HCT116 (cell line): ENCODE data around the gene TMPRSS3. TPM values are rescaled to one million over a fixed set of nuclear protein-coding genes. Genes with fewer than 3 reads are reported as not detected.

Source experiments
- ATAC-seq: fragments of 200-7000 bp; cut with Tn5 transposase; 2 replicates; pipeline ENCODE4 v1.9.1; 2020; ENCODE audit warnings: mild to moderate bottlenecking, moderate library complexity
- BruUV-seq: library from RNA; stranded (reverse); fragments of 400-500 nt; replicated peaks from 2 replicates; lab custom pipeline; 2021; lab: Mats Ljungman, UMichigan
- CTCF ChIA-PET: fragments of 300-600 bp; sonication (Branson Sonifier 250); formaldehyde crosslinking; loops from one replicate; lab custom pipeline; 2021; ENCODE audit warnings: antibody characterized with exemption; lab: Charles Lee
- POLR2A ChIA-PET: fragments of 300-600, 350-600 bp; sonication (Branson Sonifier 250); formaldehyde crosslinking; loops from one replicate; lab custom pipeline; 2021; ENCODE audit warnings: antibody characterized with exemption; lab: Charles Lee
- RAD21 ChIA-PET, 2 experiments: fragments of 300-600 bp; sonication (Branson Sonifier 250); formaldehyde crosslinking; loops; one replicate each; lab custom pipeline; 2023; ENCODE audit warnings: low total read pairs in 2 of 2; ENCODE audit not compliant: uncharacterized antibody in 2 of 2, unreplicated experiment in 2 of 2, low non-redundant PET in 1 of 2; lab: Charles Lee
- DNase-seq: peaks from one replicate; pipeline ENCODE4 v3.0.0-alpha.2; 2010; ENCODE audit warnings: low read depth, low spot score
- H2AFZ ChIP-seq: fragments of 200-600 bp; shearing (Covaris generic), sonication (generic); 2 replicates; pipeline ENCODE4 v1.6.1; 2017; ENCODE audit warnings: low read depth, mixed run types, mixed read lengths, antibody characterized with exemption, low read length; ENCODE audit not compliant: poor library complexity, severe bottlenecking
- H3K27ac ChIP-seq: 2 replicates; pipeline ENCODE4 v1.5.1; 2012; ENCODE audit warnings: low read depth, low read length
- H3K27me3 ChIP-seq: fragments of 200-600 bp; sonication (generic); 2 replicates; pipeline ENCODE4 v1.6.1; 2016; ENCODE audit warnings: mixed run types, low read length, mixed read lengths; ENCODE audit not compliant: insufficient read depth
- H3K36me3 ChIP-seq, 2 experiments: fragments of 200-500 bp in 1 of 2; fragments of 200-600 bp in 1 of 2; sonication (Bioruptor generic) in 1 of 2; sonication (generic) in 1 of 2; 2 replicates each; pipeline versions ENCODE4 v1.5.1 to v1.6.1; 2014 to 2016; ENCODE audit warnings: low read length in 2 of 2, inconsistent platforms in 1 of 2, mixed read lengths in 1 of 2, mixed run types in 1 of 2; ENCODE audit not compliant: insufficient read depth in 2 of 2, control insufficient read depth in 1 of 2
- H3K4me1 ChIP-seq, 2 experiments: fragments of 200-600 bp in 1 of 2; sonication (generic) in 1 of 2; 2 replicates each; pipeline versions ENCODE4 v1.5.1 to v1.6.1; 2012 to 2017; ENCODE audit warnings: low read length in 2 of 2, inconsistent platforms in 1 of 2, mild to moderate bottlenecking in 1 of 2, mixed read lengths in 1 of 2, mixed run types in 1 of 2, moderate library complexity in 1 of 2; ENCODE audit not compliant: insufficient read depth in 2 of 2, control insufficient read depth in 1 of 2
- H3K4me2 ChIP-seq: fragments of 200-600 bp; sonication (generic); 2 replicates; pipeline ENCODE4 v1.6.1; 2017; ENCODE audit warnings: mixed run types, low read length, mixed read lengths
- H3K4me3 ChIP-seq, 2 experiments: fragments of 200-600 bp in 1 of 2; sonication (generic) in 1 of 2; replicated peaks in 1 of 2; 2 replicates each; pipeline ENCODE4 v1.5.1; 2011 to 2016; ENCODE audit warnings: low read length in 2 of 2, control low read depth in 1 of 2, low read depth in 1 of 2, mild to moderate bottlenecking in 1 of 2, mixed read lengths in 1 of 2, mixed run types in 1 of 2
- H3K79me2 ChIP-seq: fragments of 200-600 bp; sonication (generic); 2 replicates; pipeline ENCODE4 v1.6.1; 2017; ENCODE audit warnings: mild to moderate bottlenecking, mixed run types, low read length, moderate library complexity, mixed read lengths; ENCODE audit not compliant: insufficient read depth
- H3K9ac ChIP-seq: fragments of 200-600 bp; sonication (generic); 2 replicates; pipeline ENCODE4 v1.6.1; 2016; ENCODE audit warnings: low read length, mixed read lengths
- H3K9me2 ChIP-seq: fragments of 200-600 bp; sonication (generic), shearing (Covaris generic); 2 replicates; pipeline ENCODE4 v1.6.1; 2017; ENCODE audit warnings: mixed run types, mild to moderate bottlenecking, moderate library complexity; ENCODE audit not compliant: insufficient read depth
- H3K9me3 ChIP-seq, 2 experiments: fragments of 200-500 bp in 1 of 2; fragments of 200-600 bp in 1 of 2; sonication (Bioruptor generic) in 1 of 2; sonication (generic) in 1 of 2; 2 replicates each; pipeline ENCODE4 v1.6.1; 2014 to 2017; ENCODE audit warnings: low read length in 2 of 2, mixed read lengths in 2 of 2, inconsistent platforms in 1 of 2, low read depth in 1 of 2, mild to moderate bottlenecking in 1 of 2, mixed run types in 1 of 2, moderate library complexity in 1 of 2; ENCODE audit not compliant: control insufficient read depth in 1 of 2, insufficient read depth in 1 of 2
- H4K20me1 ChIP-seq: fragments of 200-600 bp; sonication (generic), shearing (Covaris generic); 2 replicates; pipeline ENCODE4 v1.6.1; 2017; ENCODE audit warnings: mixed run types, mild to moderate bottlenecking, moderate library complexity; ENCODE audit not compliant: insufficient read depth
- CEBPB ChIP-seq: IDR thresholded peaks from 2 replicates; pipeline ENCODE4 v1.6.1; 2012; ENCODE audit warnings: low read depth
- ELF1 ChIP-seq: IDR thresholded peaks from 2 replicates; pipeline ENCODE4 v1.6.1; 2012; ENCODE audit warnings: low read depth, borderline replicate concordance
- EZH2 ChIP-seq: fragments of 200-600 bp; sonication (generic); IDR thresholded peaks from 2 replicates; pipeline ENCODE4 v1.6.1; 2017; ENCODE audit warnings: antibody characterized with exemption, mixed run types
- JUND ChIP-seq: IDR thresholded peaks from 2 replicates; pipeline ENCODE4 v1.6.1; 2012
- POLR2AphosphoS5 ChIP-seq: IDR thresholded peaks from 2 replicates; pipeline ENCODE4 v1.6.1; 2011; ENCODE audit warnings: mild to moderate bottlenecking, low read depth, low read length, moderate library complexity
- RAD21 ChIP-seq: IDR thresholded peaks from 2 replicates; pipeline ENCODE4 v1.6.1; 2012; ENCODE audit warnings: low read depth, mild to moderate bottlenecking
- SIN3A ChIP-seq: IDR thresholded peaks from 2 replicates; pipeline ENCODE4 v1.6.1; 2012; ENCODE audit warnings: low read depth
- SP1 ChIP-seq: IDR thresholded peaks from 2 replicates; pipeline ENCODE4 v1.6.1; 2012; ENCODE audit warnings: low read depth
- SRF ChIP-seq: IDR thresholded peaks from 2 replicates; pipeline ENCODE4 v1.6.1; 2012; ENCODE audit warnings: low read depth
- TCF7L2 ChIP-seq: IDR thresholded peaks from 2 replicates; pipeline ENCODE4 v1.7.0; 2011; ENCODE audit warnings: borderline replicate concordance, inconsistent platforms; ENCODE audit not compliant: insufficient read depth, insufficient read length; ENCODE audit errors: extremely low read depth
- YY1 ChIP-seq: IDR thresholded peaks from 2 replicates; pipeline ENCODE4 v1.6.1; 2011; ENCODE audit warnings: low read length, low read depth, moderate library complexity, mild to moderate bottlenecking; ENCODE audit not compliant: insufficient replicate concordance; ENCODE audit errors: extremely low read depth
- ZFX ChIP-seq: fragments of 450-650 bp; IDR thresholded peaks from 2 replicates; pipeline ENCODE4 v1.6.1; 2017
- ZNF274 ChIP-seq: fragments of 200-500 bp; sonication (Bioruptor generic); IDR thresholded peaks from 2 replicates; pipeline ENCODE4 v1.6.1; 2014; ENCODE audit warnings: mild to moderate bottlenecking, low read depth, low read length, inconsistent platforms
- intact Hi-C: fragments of 100-400 bp; cut with micrococcal nuclease; formaldehyde crosslinking; loops from 2 replicates; pipeline ENCODE4 v1.10.0; 2022
- total RNA-seq: library from RNA; stranded (reverse); gene quantifications from one replicate; pipeline ENCODE4 v1.2.1, GENCODE V29; 2021; ENCODE audit not compliant: unreplicated experiment
- TF ChIP-seq, protein P1 (sequence below), 3 experiments: fragments of 200-600 bp in 1 of 3; sonication (generic) in 1 of 3; IDR thresholded peaks in 2 of 3; conservative IDR thresholded peaks in 1 of 3; 2 replicates each; pipeline ENCODE4 v1.5.1; 2012 to 2017; ENCODE audit warnings: low read depth in 2 of 3, low read length in 2 of 3, antibody characterized with exemption in 1 of 3, borderline replicate concordance in 1 of 3, control low read depth in 1 of 3, mild to moderate bottlenecking in 1 of 3, mixed read lengths in 1 of 3, mixed run types in 1 of 3, moderate library complexity in 1 of 3; ENCODE audit not compliant: insufficient read depth in 1 of 3
- TF ChIP-seq, protein P2 (sequence below): IDR thresholded peaks from 2 replicates; pipeline ENCODE4 v1.6.1; 2012
- TF ChIP-seq, protein P3 (sequence below): IDR thresholded peaks from 2 replicates; pipeline ENCODE4 v1.6.1; 2012
- TF ChIP-seq, protein P4 (sequence below): IDR thresholded peaks from 2 replicates; pipeline ENCODE4 v1.6.1; 2011; ENCODE audit warnings: mild to moderate bottlenecking, low read length, moderate library complexity; ENCODE audit not compliant: insufficient replicate concordance; ENCODE audit errors: extremely low read depth

The TMPRSS3 gene
- total RNA-seq, 1 experiment from 2014 or later: not detected

DNA sequence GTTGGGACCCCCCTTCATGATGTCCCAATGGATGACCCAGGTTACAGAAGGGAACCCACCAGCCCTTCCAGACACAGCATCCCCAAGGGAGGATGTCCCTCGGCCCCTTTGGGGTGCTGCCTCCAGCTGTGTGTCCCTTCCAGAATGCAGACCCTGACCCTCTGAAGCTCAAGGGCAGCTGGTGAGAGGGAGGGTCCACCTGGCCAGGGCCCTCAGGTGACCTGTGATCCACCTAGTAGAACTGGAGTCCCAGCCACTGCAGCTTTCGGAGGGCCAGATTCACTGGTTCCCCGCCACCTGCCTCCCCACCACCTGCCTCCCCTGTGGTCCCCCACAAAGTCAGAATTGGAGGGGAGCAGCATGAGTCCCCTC is 19.9 kb downstream of the TMPRSS3 start (continued):
- TF ChIP-seq, protein P1, sequence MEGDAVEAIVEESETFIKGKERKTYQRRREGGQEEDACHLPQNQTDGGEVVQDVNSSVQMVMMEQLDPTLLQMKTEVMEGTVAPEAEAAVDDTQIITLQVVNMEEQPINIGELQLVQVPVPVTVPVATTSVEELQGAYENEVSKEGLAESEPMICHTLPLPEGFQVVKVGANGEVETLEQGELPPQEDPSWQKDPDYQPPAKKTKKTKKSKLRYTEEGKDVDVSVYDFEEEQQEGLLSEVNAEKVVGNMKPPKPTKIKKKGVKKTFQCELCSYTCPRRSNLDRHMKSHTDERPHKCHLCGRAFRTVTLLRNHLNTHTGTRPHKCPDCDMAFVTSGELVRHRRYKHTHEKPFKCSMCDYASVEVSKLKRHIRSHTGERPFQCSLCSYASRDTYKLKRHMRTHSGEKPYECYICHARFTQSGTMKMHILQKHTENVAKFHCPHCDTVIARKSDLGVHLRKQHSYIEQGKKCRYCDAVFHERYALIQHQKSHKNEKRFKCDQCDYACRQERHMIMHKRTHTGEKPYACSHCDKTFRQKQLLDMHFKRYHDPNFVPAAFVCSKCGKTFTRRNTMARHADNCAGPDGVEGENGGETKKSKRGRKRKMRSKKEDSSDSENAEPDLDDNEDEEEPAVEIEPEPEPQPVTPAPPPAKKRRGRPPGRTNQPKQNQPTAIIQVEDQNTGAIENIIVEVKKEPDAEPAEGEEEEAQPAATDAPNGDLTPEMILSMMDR (IDR thresholded peaks at IDR 0.05 in 2 of 3, conservative IDR thresholded peaks at IDR 0.05 in 1 of 3; ENCODE audit: borderline replicate concordance in 1 of 3, insufficient read depth in 1 of 3, low read depth in 2 of 3, low read length in 2 of 3): no peak
- TF ChIP-seq SRF: no peak
- TF ChIP-seq CEBPB: no peak
- TF ChIP-seq, all 23 proteins: peak for 0

DNA sequence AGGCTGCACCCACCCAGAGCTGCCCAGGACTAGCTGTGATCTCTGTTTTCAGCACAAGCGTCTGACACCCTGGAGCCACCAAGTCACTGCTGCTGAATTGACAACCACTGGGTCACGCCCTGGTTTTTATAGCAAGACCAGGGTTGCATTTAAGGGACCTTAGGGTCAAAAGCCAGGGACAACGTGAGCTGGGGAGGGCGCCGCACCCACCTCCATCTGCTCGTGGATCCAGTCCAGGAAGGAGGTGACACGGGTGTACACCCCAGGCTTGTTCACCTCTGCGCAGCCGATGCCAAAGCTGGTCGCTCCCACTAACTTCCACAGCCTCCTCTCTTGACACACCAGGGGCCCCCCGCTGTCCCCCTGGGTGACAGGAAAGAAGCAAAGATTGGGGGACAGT is 20.3 kb downstream of the TMPRSS3 start:
- H3K9me3 ChIP-seq: no peaks in the 10 kb centered on the region
- H3K27me3 ChIP-seq: 0 out of 2 replicates have a peak, but pooled peaks cover 3% of the 10 kb centered on the region
- ChIA-PET CTCF (interaction anchor here (1.8 kb wide), 1 partner anchor 14 kb away, joined by 5 read pairs; no protein-coding TSS in a partner anchor), POLR2A (no interaction called here), RAD21 (no interaction called here)
- H2AFZ ChIP-seq: no peak overlapping the region
- H3K27ac ChIP-seq: no peak overlapping the region
- no peaks in the 10 kb centered on the region for H3K9me2 ChIP-seq
- no peaks in the 10 kb centered on the region for H3K36me3 ChIP-seq
- no peak overlapping the region for H3K4me2 ChIP-seq
- H3K79me2 ChIP-seq: no peaks in the 10 kb centered on the region
- BruUV-seq: no TSS peak
- TF ChIP-seq CEBPB: no peak
- no peak for TF ChIP-seq EZH2
- no peak for TF ChIP-seq YY1
- TF ChIP-seq TCF7L2: no peak
- no peak for TF ChIP-seq POLR2AphosphoS5
- no peak for TF ChIP-seq RAD21
- TF ChIP-seq, protein P2, sequence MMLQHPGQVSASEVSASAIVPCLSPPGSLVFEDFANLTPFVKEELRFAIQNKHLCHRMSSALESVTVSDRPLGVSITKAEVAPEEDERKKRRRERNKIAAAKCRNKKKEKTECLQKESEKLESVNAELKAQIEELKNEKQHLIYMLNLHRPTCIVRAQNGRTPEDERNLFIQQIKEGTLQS: no peak
- TF ChIP-seq, protein P3, sequence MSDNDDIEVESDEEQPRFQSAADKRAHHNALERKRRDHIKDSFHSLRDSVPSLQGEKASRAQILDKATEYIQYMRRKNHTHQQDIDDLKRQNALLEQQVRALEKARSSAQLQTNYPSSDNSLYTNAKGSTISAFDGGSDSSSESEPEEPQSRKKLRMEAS: no peak
- TF ChIP-seq, protein P4, sequence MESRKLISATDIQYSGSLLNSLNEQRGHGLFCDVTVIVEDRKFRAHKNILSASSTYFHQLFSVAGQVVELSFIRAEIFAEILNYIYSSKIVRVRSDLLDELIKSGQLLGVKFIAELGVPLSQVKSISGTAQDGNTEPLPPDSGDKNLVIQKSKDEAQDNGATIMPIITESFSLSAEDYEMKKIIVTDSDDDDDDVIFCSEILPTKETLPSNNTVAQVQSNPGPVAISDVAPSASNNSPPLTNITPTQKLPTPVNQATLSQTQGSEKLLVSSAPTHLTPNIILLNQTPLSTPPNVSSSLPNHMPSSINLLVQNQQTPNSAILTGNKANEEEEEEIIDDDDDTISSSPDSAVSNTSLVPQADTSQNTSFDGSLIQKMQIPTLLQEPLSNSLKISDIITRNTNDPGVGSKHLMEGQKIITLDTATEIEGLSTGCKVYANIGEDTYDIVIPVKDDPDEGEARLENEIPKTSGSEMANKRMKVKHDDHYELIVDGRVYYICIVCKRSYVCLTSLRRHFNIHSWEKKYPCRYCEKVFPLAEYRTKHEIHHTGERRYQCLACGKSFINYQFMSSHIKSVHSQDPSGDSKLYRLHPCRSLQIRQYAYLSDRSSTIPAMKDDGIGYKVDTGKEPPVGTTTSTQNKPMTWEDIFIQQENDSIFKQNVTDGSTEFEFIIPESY: no peak
- TF ChIP-seq SP1: no peak
- TF ChIP-seq ZNF274: no peak
- no peak for TF ChIP-seq ZFX
- TF ChIP-seq SRF: no peak
- TF ChIP-seq JUND: no peak
- no peak for TF ChIP-seq SIN3A
- TF ChIP-seq ELF1: no peak
- TF ChIP-seq, protein P1 (IDR thresholded peaks at IDR 0.05 in 2 of 3, conservative IDR thresholded peaks at IDR 0.05 in 1 of 3; ENCODE audit: borderline replicate concordance in 1 of 3, insufficient read depth in 1 of 3, low read depth in 2 of 3, low read length in 2 of 3): no peak
- ATAC-seq (no peak), DNase-seq (no peak)
- no peak overlapping the region for H3K9ac ChIP-seq
- H4K20me1 ChIP-seq: no peaks in the 10 kb centered on the region
- intact Hi-C loops: no loop called here
- no peak overlapping the region for H3K4me3 ChIP-seq
- no peaks in the 10 kb centered on the region for H3K4me1 ChIP-seq
